SK-N-SH (cell line): Measurements from ENCODE around the gene CHCHD1. TPM values are rescaled to one million over a fixed set of nuclear protein-coding genes. Genes with fewer than 3 reads are reported as not detected.

Experiments
- CTCF ChIA-PET: fragments of 300-600, 350-600 bp; formaldehyde crosslinking; extraction: SDS; loops from one replicate; lab custom pipeline; 2021; lab: Yijun Ruan, JAX
- POLR2A ChIA-PET: fragments of 350-600 bp; sonication (Branson Sonifier 250); formaldehyde crosslinking; extraction: SDS; loops from one replicate; lab custom pipeline; 2020; ENCODE audit warnings: antibody characterized with exemption, inconsistent platforms; lab: Yijun Ruan, JAX
- DNase-seq: peaks from one replicate; pipeline ENCODE4 v3.0.0; 2012
- H2AFZ ChIP-seq: fragments of 200-600 bp; sonication (generic); 2 replicates; pipeline ENCODE4 v1.8.1; 2016; ENCODE audit warnings: antibody characterized with exemption, mild to moderate bottlenecking, low read depth
- H3F3A ChIP-seq: fragments of 200-600 bp; sonication (generic); replicated peaks from 2 replicates; pipeline ENCODE3; 2016; ENCODE audit warnings: antibody characterized with exemption, mild to moderate bottlenecking; ENCODE audit not compliant: insufficient read depth
- H3K27ac ChIP-seq, 2 experiments: fragments of 200-500 bp in 1 of 2; fragments of 200-600 bp in 1 of 2; sonication (Bioruptor generic) in 1 of 2; sonication (generic), shearing (Covaris generic) in 1 of 2; 2 replicates each; pipeline versions ENCODE4 v1.5.1 to v1.6.1; 2014 to 2016; ENCODE audit warnings: low read depth in 2 of 2, inconsistent platforms in 1 of 2, low read length in 1 of 2, mild to moderate bottlenecking in 1 of 2, mixed read lengths in 1 of 2
- H3K27me3 ChIP-seq: fragments of 200-600 bp; sonication (generic), shearing (Covaris generic); 2 replicates; pipeline ENCODE4 v1.6.1; 2016; ENCODE audit warnings: mixed run types; ENCODE audit not compliant: insufficient read depth
- H3K36me3 ChIP-seq, 2 experiments: fragments of 200-500 bp in 1 of 2; fragments of 200-600 bp in 1 of 2; sonication (Bioruptor generic) in 1 of 2; sonication (generic) in 1 of 2; replicated peaks in 1 of 2; 2 replicates each; pipeline versions ENCODE3 to v1.5.1; 2014 to 2016; ENCODE audit warnings: low read length in 1 of 2, mild to moderate bottlenecking in 1 of 2; ENCODE audit not compliant: insufficient read depth in 2 of 2, control insufficient read depth in 1 of 2
- H3K4me1 ChIP-seq, 2 experiments: fragments of 200-500 bp in 1 of 2; fragments of 200-600 bp in 1 of 2; sonication (Bioruptor generic) in 1 of 2; sonication (generic), shearing (Covaris generic) in 1 of 2; 2 replicates each; pipeline versions ENCODE4 v1.5.1 to v1.6.1; 2014 to 2016; ENCODE audit warnings: low read depth in 1 of 2, low read length in 1 of 2, mixed run types in 1 of 2; ENCODE audit not compliant: insufficient read depth in 2 of 2, control insufficient read depth in 1 of 2
- H3K4me2 ChIP-seq: fragments of 200-600 bp; sonication (generic), shearing (Covaris generic); 2 replicates; pipeline ENCODE4 v1.6.1; 2017; ENCODE audit warnings: mixed run types
- H3K4me3 ChIP-seq, 2 experiments: fragments of 200-500 bp in 1 of 2; fragments of 200-600 bp in 1 of 2; sonication (Bioruptor generic) in 1 of 2; sonication (generic), shearing (Covaris generic) in 1 of 2; 2 replicates each; pipeline versions ENCODE4 v1.5.1 to v1.8.1; 2014 to 2016; ENCODE audit warnings: low read depth in 2 of 2, inconsistent platforms in 1 of 2, low read length in 1 of 2, mild to moderate bottlenecking in 1 of 2, mixed read lengths in 1 of 2, moderate library complexity in 1 of 2
- H3K79me2 ChIP-seq: fragments of 200-600 bp; sonication (generic); 2 replicates; pipeline ENCODE4 v1.8.1; 2017; ENCODE audit warnings: mild to moderate bottlenecking; ENCODE audit not compliant: insufficient read depth
- H3K9ac ChIP-seq: fragments of 200-600 bp; sonication (generic); 2 replicates; pipeline ENCODE4 v1.6.1; 2017; ENCODE audit warnings: mixed run types
- H3K9me2 ChIP-seq: fragments of 200-600 bp; sonication (generic); 2 replicates; pipeline ENCODE4 v1.6.1; 2017; ENCODE audit warnings: mixed run types
- H3K9me3 ChIP-seq: fragments of 200-600 bp; sonication (generic); 2 replicates; pipeline ENCODE4 v1.6.1; 2017; ENCODE audit warnings: mixed run types, mild to moderate bottlenecking, moderate library complexity
- H4K20me1 ChIP-seq: fragments of 200-600 bp; sonication (generic); 2 replicates; pipeline ENCODE4 v1.6.1; 2017; ENCODE audit warnings: mild to moderate bottlenecking, mixed run types; ENCODE audit not compliant: insufficient read depth
- CHD2 ChIP-seq: fragments of 150-350 bp; IDR thresholded peaks from 2 replicates; pipeline ENCODE4 v1.6.1; 2018; ENCODE audit warnings: low read length; ENCODE audit not compliant: partially characterized antibody
- EP300 ChIP-seq, 2 experiments: IDR thresholded peaks; 2 replicates each; pipeline versions ENCODE4 v1.4.0 to v1.6.1; 2012; ENCODE audit warnings: borderline replicate concordance in 1 of 2, low read depth in 1 of 2, low read length in 1 of 2
- EZH2phosphoT487 ChIP-seq: fragments of 200-600 bp; sonication (generic); IDR thresholded peaks from 2 replicates; pipeline ENCODE4 v1.6.1; 2017; ENCODE audit warnings: low read depth, mixed run types, mild to moderate bottlenecking, antibody characterized with exemption, moderate library complexity, borderline replicate concordance
- FOXJ3 ChIP-seq: sonication (generic); formaldehyde crosslinking; IDR thresholded peaks from 2 replicates; pipeline ENCODE4 v1.5.1; 2020; ENCODE audit warnings: mild to moderate bottlenecking, missing genetic modification reagents
- FOXM1 ChIP-seq: IDR thresholded peaks from 2 replicates; pipeline ENCODE4 v1.4.0; 2012; ENCODE audit warnings: low read depth, mild to moderate bottlenecking
- GATA2 ChIP-seq: sonication (generic); formaldehyde crosslinking; IDR thresholded peaks from 2 replicates; pipeline ENCODE4 v1.5.0; 2020; ENCODE audit warnings: mild to moderate bottlenecking, missing genetic modification reagents
- MEF2A ChIP-seq: IDR thresholded peaks from 2 replicates; pipeline ENCODE4 v1.4.0; 2012; ENCODE audit warnings: low read depth, borderline replicate concordance
- MXI1 ChIP-seq: IDR thresholded peaks from 2 replicates; pipeline ENCODE4 v1.6.1; 2012; ENCODE audit warnings: mild to moderate bottlenecking, low read depth, low read length, improper control_type of control experiment
- NRF1 ChIP-seq: IDR thresholded peaks from 2 replicates; pipeline ENCODE4 v1.6.1; 2012; ENCODE audit warnings: low read depth, mild to moderate bottlenecking, low read length
- RAD21 ChIP-seq: IDR thresholded peaks from 2 replicates; pipeline ENCODE4 v1.6.1; 2012; ENCODE audit warnings: mild to moderate bottlenecking, low read length
- RCOR1 ChIP-seq: fragments of 150-350 bp; IDR thresholded peaks from 2 replicates; pipeline ENCODE4 v1.6.1; 2017; ENCODE audit warnings: antibody characterized with exemption, low read length
- RFX5 ChIP-seq: IDR thresholded peaks from 2 replicates; pipeline ENCODE4 v1.6.1; 2012; ENCODE audit warnings: mild to moderate bottlenecking, improper control_type of control experiment, low read length
- RXRA ChIP-seq: IDR thresholded peaks from 2 replicates; pipeline ENCODE4 v1.4.0; 2012; ENCODE audit warnings: low read depth, mild to moderate bottlenecking, borderline replicate concordance
- SMC3 ChIP-seq: IDR thresholded peaks from 2 replicates; pipeline ENCODE4 v1.6.1; 2012; ENCODE audit warnings: low read depth, low read length, improper control_type of control experiment
- TCF12 ChIP-seq: IDR thresholded peaks from 2 replicates; pipeline ENCODE4 v1.4.0; 2012
- TEAD4 ChIP-seq: IDR thresholded peaks from 2 replicates; pipeline ENCODE4 v1.4.0; 2012; ENCODE audit warnings: mild to moderate bottlenecking, borderline replicate concordance; ENCODE audit not compliant: insufficient read depth
- WGBS: methylation state at CpG from one replicate; pipeline ENCODE4 v1.1.6; 2017; ENCODE audit warnings: low lambda C conversion rate; 5-methylcytosine and 5-hydroxymethylcytosine counted together
- polyA plus RNA-seq, 3 experiments: library from polyadenylated mRNA; depleted of rRNA; stranded (reverse); fragments of >200 nt; gene quantifications; 2 replicates each; pipeline ENCODE4 v1.2.3, GENCODE V29; 2012
- TF ChIP-seq, protein P1 (sequence below): IDR thresholded peaks from 2 replicates; pipeline ENCODE4 v1.4.0; 2012; ENCODE audit warnings: low read depth
- TF ChIP-seq, protein P2 (sequence below): IDR thresholded peaks from 2 replicates; pipeline ENCODE4 v1.4.0; 2012; ENCODE audit warnings: low read depth, borderline replicate concordance
- TF ChIP-seq, protein P3 (sequence below): IDR thresholded peaks from 2 replicates; pipeline ENCODE4 v1.4.0; 2012; ENCODE audit warnings: low read depth, borderline replicate concordance
- TF ChIP-seq, protein P4 (sequence below): fragments of 150-350 bp; IDR thresholded peaks from 2 replicates; pipeline ENCODE4 v1.6.1; 2016; ENCODE audit warnings: mild to moderate bottlenecking, low read depth, low read length
- TF ChIP-seq, protein P5 (sequence below): IDR thresholded peaks from 2 replicates; pipeline ENCODE4; 2012

Gene CHCHD1
- polyA plus RNA-seq, 1 of the 3 experiments (the other 2 are of a cell fraction): 60.9 TPM

DNA sequence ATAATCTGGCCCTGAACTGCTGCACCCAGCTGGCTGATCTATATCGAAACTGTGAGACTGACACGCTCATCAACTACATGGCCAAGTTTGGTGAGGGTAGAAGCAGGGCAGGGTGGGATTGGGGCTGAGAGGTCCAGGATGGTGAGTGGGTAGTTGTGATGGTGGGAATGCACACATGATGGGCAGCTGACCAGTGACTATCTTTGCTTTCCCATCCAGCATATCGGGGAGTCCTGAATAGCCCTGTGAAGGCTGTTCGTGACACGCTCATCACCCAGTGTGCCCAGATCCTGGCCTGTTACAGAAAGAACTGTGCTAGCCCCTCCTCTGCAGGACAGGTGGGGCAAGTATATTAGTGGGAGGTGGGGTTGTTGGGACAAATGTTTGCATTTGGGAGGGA is 12.5 kb upstream of the CHCHD1 start:
- Histone ChIP-seq H3K4me2 (no peak overlapping the region), H3K9me3 (no peaks in the 10 kb centered on the region), H4K20me1 (0 out of 2 replicates have a peak, but pooled peaks cover 5% of the 10 kb centered on the region), H3K9me2 (no peaks in the 10 kb centered on the region), H3K4me3 (no peak overlapping the region), H3F3A (peaks cover 26% of the 10 kb centered on the region), H2AFZ (no peak overlapping the region), H3K27ac (no peak overlapping the region), H3K36me3 (peaks cover 58 to 65% of the 10 kb centered on the region in 2 experiments), H3K9ac (no peak overlapping the region), H3K27me3 (no peaks in the 10 kb centered on the region), H3K4me1 (peaks cover 4 to 20% of the 10 kb centered on the region in 2 experiments; a peak in 3 of 4 replicates)
- ChIA-PET POLR2A (no interaction called here), CTCF (no interaction called here)
- no peak for DNase-seq
- 93% methylated on average over 2 of the region's 5 CpGs for WGBS
- TF ChIP-seq TEAD4: no peak
- no peak for TF ChIP-seq TCF12
- no peak for TF ChIP-seq RAD21
- no peak for TF ChIP-seq CHD2
- TF ChIP-seq SMC3: no peak
- no peak for TF ChIP-seq EZH2phosphoT487
- no peak for TF ChIP-seq MXI1
- TF ChIP-seq RFX5: no peak
- TF ChIP-seq GATA2 (CRISPR knock-in tag): no peak
- TF ChIP-seq, protein P1, sequence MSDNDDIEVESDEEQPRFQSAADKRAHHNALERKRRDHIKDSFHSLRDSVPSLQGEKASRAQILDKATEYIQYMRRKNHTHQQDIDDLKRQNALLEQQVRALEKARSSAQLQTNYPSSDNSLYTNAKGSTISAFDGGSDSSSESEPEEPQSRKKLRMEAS: no peak
- TF ChIP-seq, all 33 proteins: peak for 0
- peaks cover 24% of the 10 kb centered on the region for H3K79me2 ChIP-seq

DNA sequence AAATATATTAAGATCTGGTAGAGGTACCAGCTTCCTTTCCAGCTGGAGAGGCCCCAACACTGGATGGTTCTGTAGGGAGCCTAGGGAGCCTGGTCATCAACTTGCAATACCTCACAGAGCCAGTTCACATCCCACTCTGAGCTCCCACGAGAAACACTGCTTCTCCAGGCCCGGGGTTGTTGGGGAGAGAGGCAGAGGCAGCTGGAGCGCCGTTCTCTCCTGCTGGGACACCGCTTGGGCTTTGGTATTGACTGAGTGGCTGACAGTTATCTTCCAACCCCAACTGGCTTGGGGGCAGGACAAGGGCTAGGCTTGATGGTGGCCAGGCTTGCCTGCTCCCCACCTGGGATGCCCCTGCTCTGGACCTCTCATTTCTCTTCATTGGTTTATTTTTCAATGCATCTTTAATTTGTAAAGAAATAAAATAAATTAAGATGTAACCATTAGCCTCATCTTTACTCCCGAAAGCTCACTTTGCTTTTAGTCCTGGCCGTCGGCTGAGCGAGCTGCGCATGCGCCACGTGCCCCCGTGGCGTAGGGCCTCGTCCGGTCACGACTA is 10.0 kb upstream of the CHCHD1 start:
- H3K79me2 ChIP-seq: peaks cover 36% of the 10 kb centered on the region
- peaks cover 16 to 30% of the 10 kb centered on the region in 2 experiments for H3K4me1 ChIP-seq
- peaks cover 46 to 51% of the 10 kb centered on the region in 2 experiments for H3K36me3 ChIP-seq
- peaks cover 33% of the 10 kb centered on the region for H3F3A ChIP-seq
- CTCF ChIA-PET: interaction anchor here (0.7 to 5.3 kb wide), 6 partner anchors 9 to 227 kb away, joined by 3 to 25 read pairs (median 6); partner anchors contain the start of genes CHCHD1 and ZSWIM8
- H3K27me3 ChIP-seq: no peaks in the 10 kb centered on the region
- no peaks in the 10 kb centered on the region for H3K9me3 ChIP-seq
- no peak for DNase-seq
- WGBS: 5% methylated on average over 15 of the region's 17 CpGs
- POLR2A ChIA-PET: interaction anchor here (1.2 to 3.0 kb wide), 9 partner anchors 9 to 276 kb away, joined by 3 to 29 read pairs (median 4); partner anchors contain the start of genes CHCHD1, PPP3CB, SEC24C and ZSWIM8
- H4K20me1 ChIP-seq: peaks cover 9% of the 10 kb centered on the region; the same call in 1 of the 2 replicates
- peak overlapping the region; percentile 88 to 98 for H3K27ac ChIP-seq
- H3K4me3 ChIP-seq: peak overlapping the region; percentile 79 to 88
- H3K9ac ChIP-seq: peak overlapping the region; percentile 79
- no peaks in the 10 kb centered on the region for H3K9me2 ChIP-seq
- H3K4me2 ChIP-seq: peak overlapping the region; percentile 90
- peak overlapping the region; percentile 59 for H2AFZ ChIP-seq
- no peak for TF ChIP-seq EP300 (IDR thresholded peaks at IDR 0.05; ENCODE audit: borderline replicate concordance in 1 of 2, low read depth in 1 of 2, low read length in 1 of 2)
- TF ChIP-seq, protein P2, sequence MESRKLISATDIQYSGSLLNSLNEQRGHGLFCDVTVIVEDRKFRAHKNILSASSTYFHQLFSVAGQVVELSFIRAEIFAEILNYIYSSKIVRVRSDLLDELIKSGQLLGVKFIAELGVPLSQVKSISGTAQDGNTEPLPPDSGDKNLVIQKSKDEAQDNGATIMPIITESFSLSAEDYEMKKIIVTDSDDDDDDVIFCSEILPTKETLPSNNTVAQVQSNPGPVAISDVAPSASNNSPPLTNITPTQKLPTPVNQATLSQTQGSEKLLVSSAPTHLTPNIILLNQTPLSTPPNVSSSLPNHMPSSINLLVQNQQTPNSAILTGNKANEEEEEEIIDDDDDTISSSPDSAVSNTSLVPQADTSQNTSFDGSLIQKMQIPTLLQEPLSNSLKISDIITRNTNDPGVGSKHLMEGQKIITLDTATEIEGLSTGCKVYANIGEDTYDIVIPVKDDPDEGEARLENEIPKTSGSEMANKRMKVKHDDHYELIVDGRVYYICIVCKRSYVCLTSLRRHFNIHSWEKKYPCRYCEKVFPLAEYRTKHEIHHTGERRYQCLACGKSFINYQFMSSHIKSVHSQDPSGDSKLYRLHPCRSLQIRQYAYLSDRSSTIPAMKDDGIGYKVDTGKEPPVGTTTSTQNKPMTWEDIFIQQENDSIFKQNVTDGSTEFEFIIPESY: no peak
- no peak for TF ChIP-seq TEAD4
- no peak for TF ChIP-seq RCOR1
- no peak for TF ChIP-seq RAD21
- TF ChIP-seq FOXM1: no peak
- TF ChIP-seq, protein P3, sequence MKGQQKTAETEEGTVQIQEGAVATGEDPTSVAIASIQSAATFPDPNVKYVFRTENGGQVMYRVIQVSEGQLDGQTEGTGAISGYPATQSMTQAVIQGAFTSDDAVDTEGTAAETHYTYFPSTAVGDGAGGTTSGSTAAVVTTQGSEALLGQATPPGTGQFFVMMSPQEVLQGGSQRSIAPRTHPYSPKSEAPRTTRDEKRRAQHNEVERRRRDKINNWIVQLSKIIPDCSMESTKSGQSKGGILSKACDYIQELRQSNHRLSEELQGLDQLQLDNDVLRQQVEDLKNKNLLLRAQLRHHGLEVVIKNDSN: peak; percentile 70; the same call in 1 of the 2 replicates
- TF ChIP-seq, protein P4, sequence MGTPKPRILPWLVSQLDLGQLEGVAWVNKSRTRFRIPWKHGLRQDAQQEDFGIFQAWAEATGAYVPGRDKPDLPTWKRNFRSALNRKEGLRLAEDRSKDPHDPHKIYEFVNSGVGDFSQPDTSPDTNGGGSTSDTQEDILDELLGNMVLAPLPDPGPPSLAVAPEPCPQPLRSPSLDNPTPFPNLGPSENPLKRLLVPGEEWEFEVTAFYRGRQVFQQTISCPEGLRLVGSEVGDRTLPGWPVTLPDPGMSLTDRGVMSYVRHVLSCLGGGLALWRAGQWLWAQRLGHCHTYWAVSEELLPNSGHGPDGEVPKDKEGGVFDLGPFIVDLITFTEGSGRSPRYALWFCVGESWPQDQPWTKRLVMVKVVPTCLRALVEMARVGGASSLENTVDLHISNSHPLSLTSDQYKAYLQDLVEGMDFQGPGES: no peak
- TF ChIP-seq NRF1: peak; percentile 93
- TF ChIP-seq FOXJ3 (CRISPR knock-in tag): no peak
- no peak for TF ChIP-seq RXRA
- no peak for TF ChIP-seq EZH2phosphoT487
- no peak for TF ChIP-seq SMC3
- TF ChIP-seq MEF2A: no peak
- TF ChIP-seq, protein P5, sequence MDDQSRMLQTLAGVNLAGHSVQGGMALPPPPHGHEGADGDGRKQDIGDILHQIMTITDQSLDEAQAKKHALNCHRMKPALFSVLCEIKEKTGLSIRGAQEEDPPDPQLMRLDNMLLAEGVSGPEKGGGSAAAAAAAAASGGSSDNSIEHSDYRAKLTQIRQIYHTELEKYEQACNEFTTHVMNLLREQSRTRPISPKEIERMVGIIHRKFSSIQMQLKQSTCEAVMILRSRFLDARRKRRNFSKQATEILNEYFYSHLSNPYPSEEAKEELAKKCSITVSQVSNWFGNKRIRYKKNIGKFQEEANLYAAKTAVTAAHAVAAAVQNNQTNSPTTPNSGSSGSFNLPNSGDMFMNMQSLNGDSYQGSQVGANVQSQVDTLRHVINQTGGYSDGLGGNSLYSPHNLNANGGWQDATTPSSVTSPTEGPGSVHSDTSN: no peak
